PFSK-1 (cell line): ENCODE data around the gene SH3PXD2A.

Source experiments
- POLR2AphosphoS5 ChIP-seq: IDR thresholded peaks from 2 replicates; pipeline ENCODE4 v1.6.1; 2012; ENCODE audit warnings: low read depth, mild to moderate bottlenecking, control low read depth, low read length, moderate library complexity
- SIN3A ChIP-seq: IDR thresholded peaks from 2 replicates; pipeline ENCODE4 v1.6.1; 2012; ENCODE audit warnings: mild to moderate bottlenecking, low read length, moderate library complexity, borderline replicate concordance; ENCODE audit not compliant: insufficient read depth

GRCh38 chr10:103884681-103885139, 29.3 kb upstream of the SH3PXD2A start:
- TF ChIP-seq POLR2AphosphoS5 = no peak
- TF ChIP-seq SIN3A = no peak
